Gastrocnemius medialis (tissue), 4 donors: Measurements from ENCODE around the gene GPC6.

Experiments
- POLR2A ChIP-seq, 2 donors: fragments of 450-650 bp; IDR thresholded peaks; one replicate each; pipeline ENCODE4 v1.6.1; 2017; ENCODE audit warnings: antibody characterized with exemption in 2 of 2, mild to moderate bottlenecking in 2 of 2, moderate library complexity in 2 of 2
- TF ChIP-seq, protein P1 (sequence below), 5 experiments: fragments of 450-650 bp in 3 of 5; fragments of 200-600 bp in 2 of 5; sonication (generic) in 2 of 5; IDR thresholded peaks in 4 of 5; conservative IDR thresholded peaks in 1 of 5; 1 replicate in 4 of 5; 2 replicates in 1 of 5; pipeline ENCODE4 v1.5.1; 2016 to 2019; ENCODE audit warnings: antibody characterized with exemption in 5 of 5, mild to moderate bottlenecking in 3 of 5, moderate library complexity in 3 of 5

DNA sequence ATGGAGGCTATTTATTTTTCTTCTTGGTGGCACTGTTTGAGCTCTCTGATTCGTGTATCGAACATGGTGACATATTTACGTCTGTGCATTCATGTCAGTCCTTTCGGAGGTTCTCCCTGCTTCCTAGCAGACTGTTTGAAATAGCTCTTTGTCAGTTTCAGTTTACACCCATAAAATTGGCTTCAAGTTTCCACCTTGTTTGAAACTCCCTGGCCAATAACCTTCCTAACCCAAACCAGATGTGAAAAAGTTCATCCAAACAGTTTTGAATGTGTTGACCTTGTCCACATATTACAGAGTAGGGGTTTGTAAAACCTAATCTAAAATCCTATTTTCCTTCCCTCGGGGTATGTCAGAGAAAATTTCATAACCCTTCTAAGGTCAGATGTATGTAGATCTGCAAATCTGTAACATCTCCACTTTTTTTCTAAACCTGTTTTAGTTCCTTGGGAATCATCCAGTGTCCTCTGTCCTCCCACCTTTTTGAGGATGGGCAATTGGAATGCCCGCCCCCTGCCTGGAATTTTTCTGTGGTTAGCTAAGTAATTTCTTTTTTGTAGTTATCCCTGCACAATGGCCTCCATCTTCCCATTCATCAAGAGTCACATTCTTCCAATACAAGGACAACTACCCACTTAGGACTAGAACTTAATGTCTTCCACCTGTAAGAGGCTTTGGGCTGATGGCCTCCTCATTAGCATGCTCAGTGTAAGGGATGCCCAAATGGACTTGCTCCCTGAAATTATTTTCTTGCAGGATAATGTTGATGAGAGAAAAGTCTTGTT is 499.8 kb downstream of the GPC6 start:
- TF ChIP-seq, protein P1, sequence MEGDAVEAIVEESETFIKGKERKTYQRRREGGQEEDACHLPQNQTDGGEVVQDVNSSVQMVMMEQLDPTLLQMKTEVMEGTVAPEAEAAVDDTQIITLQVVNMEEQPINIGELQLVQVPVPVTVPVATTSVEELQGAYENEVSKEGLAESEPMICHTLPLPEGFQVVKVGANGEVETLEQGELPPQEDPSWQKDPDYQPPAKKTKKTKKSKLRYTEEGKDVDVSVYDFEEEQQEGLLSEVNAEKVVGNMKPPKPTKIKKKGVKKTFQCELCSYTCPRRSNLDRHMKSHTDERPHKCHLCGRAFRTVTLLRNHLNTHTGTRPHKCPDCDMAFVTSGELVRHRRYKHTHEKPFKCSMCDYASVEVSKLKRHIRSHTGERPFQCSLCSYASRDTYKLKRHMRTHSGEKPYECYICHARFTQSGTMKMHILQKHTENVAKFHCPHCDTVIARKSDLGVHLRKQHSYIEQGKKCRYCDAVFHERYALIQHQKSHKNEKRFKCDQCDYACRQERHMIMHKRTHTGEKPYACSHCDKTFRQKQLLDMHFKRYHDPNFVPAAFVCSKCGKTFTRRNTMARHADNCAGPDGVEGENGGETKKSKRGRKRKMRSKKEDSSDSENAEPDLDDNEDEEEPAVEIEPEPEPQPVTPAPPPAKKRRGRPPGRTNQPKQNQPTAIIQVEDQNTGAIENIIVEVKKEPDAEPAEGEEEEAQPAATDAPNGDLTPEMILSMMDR (IDR thresholded peaks at IDR 0.05 in 4 of 5, conservative IDR thresholded peaks at IDR 0.05 in 1 of 5) = no peak
- no peak for TF ChIP-seq POLR2A (IDR thresholded peaks at IDR 0.05)
